WTC11 (cell line): ENCODE measurements around the gene NEO1.

Experiments used
- ATF3 ChIP-seq: sonication (generic); formaldehyde crosslinking; conservative IDR thresholded peaks from 2 replicates; pipeline ENCODE4 v1.8.1; 2022; ENCODE audit warnings: mild to moderate bottlenecking, missing genetic modification reagents
- NFATC4 ChIP-seq: fragments of 250-450 bp; sonication (Bioruptor Pico); IDR thresholded peaks from 2 replicates; pipeline ENCODE4 v1.9.0; 2021; ENCODE audit warnings: mild to moderate bottlenecking
- TF ChIP-seq, protein P1 (sequence below): sonication (generic); formaldehyde crosslinking; IDR thresholded peaks from 2 replicates; pipeline ENCODE4 v1.8.0; 2023; ENCODE audit warnings: missing genetic modification reagents, mild to moderate bottlenecking, borderline replicate concordance

- TF ChIP-seq ATF3 (CRISPR knock-in tag): no peak
- no peak for TF ChIP-seq NFATC4 (CRISPR knock-in tag)
- TF ChIP-seq, protein P1, sequence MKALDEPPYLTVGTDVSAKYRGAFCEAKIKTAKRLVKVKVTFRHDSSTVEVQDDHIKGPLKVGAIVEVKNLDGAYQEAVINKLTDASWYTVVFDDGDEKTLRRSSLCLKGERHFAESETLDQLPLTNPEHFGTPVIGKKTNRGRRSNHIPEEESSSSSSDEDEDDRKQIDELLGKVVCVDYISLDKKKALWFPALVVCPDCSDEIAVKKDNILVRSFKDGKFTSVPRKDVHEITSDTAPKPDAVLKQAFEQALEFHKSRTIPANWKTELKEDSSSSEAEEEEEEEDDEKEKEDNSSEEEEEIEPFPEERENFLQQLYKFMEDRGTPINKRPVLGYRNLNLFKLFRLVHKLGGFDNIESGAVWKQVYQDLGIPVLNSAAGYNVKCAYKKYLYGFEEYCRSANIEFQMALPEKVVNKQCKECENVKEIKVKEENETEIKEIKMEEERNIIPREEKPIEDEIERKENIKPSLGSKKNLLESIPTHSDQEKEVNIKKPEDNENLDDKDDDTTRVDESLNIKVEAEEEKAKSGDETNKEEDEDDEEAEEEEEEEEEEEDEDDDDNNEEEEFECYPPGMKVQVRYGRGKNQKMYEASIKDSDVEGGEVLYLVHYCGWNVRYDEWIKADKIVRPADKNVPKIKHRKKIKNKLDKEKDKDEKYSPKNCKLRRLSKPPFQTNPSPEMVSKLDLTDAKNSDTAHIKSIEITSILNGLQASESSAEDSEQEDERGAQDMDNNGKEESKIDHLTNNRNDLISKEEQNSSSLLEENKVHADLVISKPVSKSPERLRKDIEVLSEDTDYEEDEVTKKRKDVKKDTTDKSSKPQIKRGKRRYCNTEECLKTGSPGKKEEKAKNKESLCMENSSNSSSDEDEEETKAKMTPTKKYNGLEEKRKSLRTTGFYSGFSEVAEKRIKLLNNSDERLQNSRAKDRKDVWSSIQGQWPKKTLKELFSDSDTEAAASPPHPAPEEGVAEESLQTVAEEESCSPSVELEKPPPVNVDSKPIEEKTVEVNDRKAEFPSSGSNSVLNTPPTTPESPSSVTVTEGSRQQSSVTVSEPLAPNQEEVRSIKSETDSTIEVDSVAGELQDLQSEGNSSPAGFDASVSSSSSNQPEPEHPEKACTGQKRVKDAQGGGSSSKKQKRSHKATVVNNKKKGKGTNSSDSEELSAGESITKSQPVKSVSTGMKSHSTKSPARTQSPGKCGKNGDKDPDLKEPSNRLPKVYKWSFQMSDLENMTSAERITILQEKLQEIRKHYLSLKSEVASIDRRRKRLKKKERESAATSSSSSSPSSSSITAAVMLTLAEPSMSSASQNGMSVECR (CRISPR knock-in tag): no peak
These were observed 119.4 kb downstream of the NEO1 start for GRCh38 chr15:73171711-73172110.
